ENCODE measurements around the gene SERPINA5.

GRCh38 chr14:94568186-94568585, 13.0 kb upstream of the SERPINA5 start:
- no peak for TF ChIP-seq POLR2A (IDR thresholded peaks at IDR 0.05; ENCODE audit: low read depth, low read length)
- TF ChIP-seq POLR2AphosphoS5 (IDR thresholded peaks at IDR 0.05; ENCODE audit: low read depth, low read length) = no peak

Measured in GM12891 (cell line).